Colonic mucosa (tissue), 4 donors: Measurements from ENCODE around the gene ABCG1. TPM values are rescaled to one million over a fixed set of nuclear protein-coding genes. Genes with fewer than 3 reads are reported as not detected.

Source experiments
- DNase-seq: peaks from one replicate; pipeline ENCODE4 v3.0.0-alpha.2; 2020
- H3K27ac ChIP-seq: fragments of 200-600 bp; one replicate; pipeline ENCODE4 v1.8.0; 2021
- H3K27me3 ChIP-seq: fragments of 200-600 bp; one replicate; pipeline ENCODE4 v1.8.0; 2021
- H3K36me3 ChIP-seq: fragments of 200-600 bp; one replicate; pipeline ENCODE4 v1.8.0; 2021
- H3K4me1 ChIP-seq: fragments of 200-600 bp; one replicate; pipeline ENCODE4 v1.8.0; 2021; ENCODE audit warnings: mild to moderate bottlenecking
- H3K4me3 ChIP-seq: fragments of 200-600 bp; one replicate; pipeline ENCODE4 v1.8.0; 2021
- H3K9ac ChIP-seq, 2 donors: one replicate each; pipeline ENCODE4 v1.7.0; 2013; ENCODE audit warnings: control low read depth in 2 of 2, low read depth in 2 of 2, low read length in 2 of 2
- H3K9me3 ChIP-seq: fragments of 200-600 bp; one replicate; pipeline ENCODE4 v1.8.0; 2021
- intact Hi-C: fragments of 100-400 bp; cut with DNase I; formaldehyde crosslinking; loops from one replicate; pipeline ENCODE4 v1.14.1; 2022
- total RNA-seq, 2 donors: library from RNA; stranded (reverse); fragmentation: NEBNext Ultra II Directional in 1 of 2; extraction: Animal tissue kit (Norgen Biotek cat#: 25700) in 1 of 2; gene quantifications; one replicate each; pipeline ENCODE4 v1.2.1, GENCODE V29; 2021
- TF ChIP-seq, protein P1 (sequence below): fragments of 200-600 bp; IDR thresholded peaks from one replicate; pipeline ENCODE4 v1.8.0; 2022; ENCODE audit warnings: antibody characterized with exemption, mild to moderate bottlenecking
- donor health status: healthy.
- donor health status: DM: no; HTN: no; CAD: no.
- donor health status: DM: no; HTN: no; CAD: no.

Gene ABCG1
- total RNA-seq, 2 donors from 2014 or later = 13.8 to 60.0 TPM

- intact Hi-C loops = no loop called here
- Histone ChIP-seq H3K9ac (no peak overlapping the region), H3K36me3 (no peaks in the 10 kb centered on the region), H3K4me3 (no peak overlapping the region), H3K27ac (no peak overlapping the region), H3K4me1 (peaks cover 11% of the 10 kb centered on the region), H3K9me3 (no peaks in the 10 kb centered on the region), H3K27me3 (no peaks in the 10 kb centered on the region)
- TF ChIP-seq, protein P1, sequence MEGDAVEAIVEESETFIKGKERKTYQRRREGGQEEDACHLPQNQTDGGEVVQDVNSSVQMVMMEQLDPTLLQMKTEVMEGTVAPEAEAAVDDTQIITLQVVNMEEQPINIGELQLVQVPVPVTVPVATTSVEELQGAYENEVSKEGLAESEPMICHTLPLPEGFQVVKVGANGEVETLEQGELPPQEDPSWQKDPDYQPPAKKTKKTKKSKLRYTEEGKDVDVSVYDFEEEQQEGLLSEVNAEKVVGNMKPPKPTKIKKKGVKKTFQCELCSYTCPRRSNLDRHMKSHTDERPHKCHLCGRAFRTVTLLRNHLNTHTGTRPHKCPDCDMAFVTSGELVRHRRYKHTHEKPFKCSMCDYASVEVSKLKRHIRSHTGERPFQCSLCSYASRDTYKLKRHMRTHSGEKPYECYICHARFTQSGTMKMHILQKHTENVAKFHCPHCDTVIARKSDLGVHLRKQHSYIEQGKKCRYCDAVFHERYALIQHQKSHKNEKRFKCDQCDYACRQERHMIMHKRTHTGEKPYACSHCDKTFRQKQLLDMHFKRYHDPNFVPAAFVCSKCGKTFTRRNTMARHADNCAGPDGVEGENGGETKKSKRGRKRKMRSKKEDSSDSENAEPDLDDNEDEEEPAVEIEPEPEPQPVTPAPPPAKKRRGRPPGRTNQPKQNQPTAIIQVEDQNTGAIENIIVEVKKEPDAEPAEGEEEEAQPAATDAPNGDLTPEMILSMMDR = no peak
- no peak for DNase-seq
Observed at GRCh38 chr21:42223826-42224575, 5.1 kb downstream of the ABCG1 start.

DNA sequence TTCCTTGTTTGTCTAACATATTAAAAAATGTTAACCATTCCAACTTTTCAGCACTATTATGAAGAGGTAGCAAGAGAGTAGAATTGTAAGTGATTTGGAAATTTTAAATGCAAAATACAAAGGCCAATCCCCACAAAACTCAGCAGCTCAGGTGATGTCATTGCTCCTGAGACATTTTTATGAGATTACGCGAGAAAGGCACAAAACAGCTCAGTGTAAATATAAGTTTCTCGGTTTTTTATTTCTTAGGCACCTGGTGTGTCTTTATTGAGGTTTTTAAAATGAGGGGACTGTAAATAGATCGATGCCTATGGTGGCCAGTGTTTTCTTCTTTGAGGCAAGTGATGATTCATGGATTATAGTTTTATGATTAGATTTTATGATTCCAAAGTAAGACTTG lies 6.1 kb downstream of the ABCG1 start:
- intact Hi-C loops = no loop called here
- H3K36me3 ChIP-seq = no peaks in the 10 kb centered on the region
- no peak overlapping the region for H3K9ac ChIP-seq
- H3K27ac ChIP-seq = no peak overlapping the region
- H3K4me1 ChIP-seq = peaks cover 11% of the 10 kb centered on the region
- TF ChIP-seq, protein P1 = no peak
- no peak for DNase-seq
- no peaks in the 10 kb centered on the region for H3K27me3 ChIP-seq
- no peak overlapping the region for H3K4me3 ChIP-seq
- no peaks in the 10 kb centered on the region for H3K9me3 ChIP-seq

- H3K4me1 ChIP-seq = peaks cover 8% of the 10 kb centered on the region
- TF ChIP-seq, protein P1 = no peak
- H3K27me3 ChIP-seq = no peaks in the 10 kb centered on the region
- H3K27ac ChIP-seq = no peak overlapping the region
- DNase-seq = peak; percentile 18
- no peaks in the 10 kb centered on the region for H3K36me3 ChIP-seq
- no peaks in the 10 kb centered on the region for H3K9me3 ChIP-seq
- H3K9ac ChIP-seq = no peak overlapping the region
- no peak overlapping the region for H3K4me3 ChIP-seq
- intact Hi-C loops = no loop called here
Observed at GRCh38 chr21:42225571-42226155, 6.7 kb downstream of the ABCG1 start.

DNA sequence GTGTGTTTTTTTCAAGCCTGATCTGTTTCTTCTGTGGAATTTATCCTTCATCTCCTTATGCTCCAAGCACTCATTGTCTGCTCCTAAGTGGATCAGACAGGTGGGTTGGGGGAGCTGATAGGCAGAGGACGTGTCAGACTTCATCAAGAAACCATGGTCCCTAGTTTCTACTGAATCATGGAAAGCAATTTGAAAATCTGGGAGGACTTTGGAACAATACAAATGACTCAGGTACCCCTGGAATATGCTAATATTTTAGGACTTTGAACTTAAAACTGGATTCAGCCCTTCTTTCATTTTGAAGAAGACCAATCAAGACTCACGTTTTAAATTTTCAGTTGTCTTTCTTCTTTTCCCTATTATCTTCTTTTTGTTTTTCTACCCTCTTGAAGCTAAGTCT lies 7.7 kb downstream of the ABCG1 start:
- no peak overlapping the region for H3K27ac ChIP-seq
- no peak for DNase-seq
- intact Hi-C loops = no loop called here
- no peaks in the 10 kb centered on the region for H3K27me3 ChIP-seq
- H3K36me3 ChIP-seq = no peaks in the 10 kb centered on the region
- H3K9ac ChIP-seq = no peak overlapping the region
- H3K4me3 ChIP-seq = no peak overlapping the region
- peaks cover 8% of the 10 kb centered on the region for H3K4me1 ChIP-seq
- H3K9me3 ChIP-seq = no peaks in the 10 kb centered on the region
- TF ChIP-seq, protein P1 = no peak

DNA sequence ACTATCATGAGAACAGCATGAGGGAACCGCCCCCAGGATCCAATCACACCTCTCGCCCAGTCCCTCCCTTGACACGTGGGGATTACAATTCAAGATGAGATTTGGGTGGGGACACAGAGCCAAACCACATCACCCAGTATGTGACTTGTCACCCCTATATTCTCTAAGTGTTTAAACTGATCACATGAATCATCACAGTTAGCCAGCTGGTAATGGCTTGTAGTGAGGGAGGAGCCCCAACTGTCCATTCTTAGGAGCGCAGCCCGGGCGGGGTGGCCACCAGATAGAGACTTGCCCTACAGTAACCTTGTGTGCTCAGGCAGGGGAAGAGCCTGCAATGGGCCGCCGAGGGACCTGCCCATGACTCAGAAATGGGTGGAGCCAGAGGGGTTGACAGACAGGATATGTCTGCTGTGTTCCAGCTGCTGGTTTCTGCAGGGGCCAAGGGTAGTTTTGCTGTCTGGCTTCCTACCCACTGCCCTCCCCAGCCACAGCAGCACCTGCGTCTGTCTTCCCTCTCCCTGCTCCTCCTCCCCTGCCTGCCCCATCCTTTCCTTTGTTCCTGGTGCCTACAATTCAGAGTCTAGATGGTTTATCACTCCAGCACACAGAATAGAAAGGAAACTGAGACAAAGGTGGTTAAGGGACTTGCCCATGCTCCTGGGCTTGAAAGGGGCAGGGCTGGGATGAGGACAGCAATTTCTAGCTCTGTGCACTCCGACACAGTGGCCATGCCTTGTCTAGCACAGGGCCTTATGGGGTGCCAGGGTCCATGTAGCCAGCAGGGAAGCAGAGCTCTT lies 9.2 kb downstream of the ABCG1 start:
- Histone ChIP-seq H3K4me1 (peaks cover 18% of the 10 kb centered on the region), H3K9ac (peak overlapping the region; percentile 29 to 52), H3K36me3 (no peaks in the 10 kb centered on the region)

More for the DNA sequence above, 9.2 kb downstream of the ABCG1 start:
- Histone ChIP-seq H3K9me3 (no peaks in the 10 kb centered on the region), H3K27ac (peak overlapping the region; percentile 66), H3K4me3 (no peak overlapping the region), H3K27me3 (no peaks in the 10 kb centered on the region)
- DNase-seq = peak; percentile 95
- TF ChIP-seq, protein P1 = no peak
- intact Hi-C loops = no loop called here
